HG03432 (cell line): ENCODE data around the gene PRMT7.

Experiments used
- ATAC-seq: cut with Tn5 transposase; IDR thresholded peaks from one replicate; pipeline ENCODE4 v1.9.1; 2021; ENCODE audit warnings: mild to moderate bottlenecking, moderate library complexity; ENCODE audit not compliant: unreplicated experiment

PRMT7 gene

GRCh38 chr16:68300734-68301459, 9.9 kb upstream of the PRMT7 start:
- ATAC-seq, result no peak

DNA sequence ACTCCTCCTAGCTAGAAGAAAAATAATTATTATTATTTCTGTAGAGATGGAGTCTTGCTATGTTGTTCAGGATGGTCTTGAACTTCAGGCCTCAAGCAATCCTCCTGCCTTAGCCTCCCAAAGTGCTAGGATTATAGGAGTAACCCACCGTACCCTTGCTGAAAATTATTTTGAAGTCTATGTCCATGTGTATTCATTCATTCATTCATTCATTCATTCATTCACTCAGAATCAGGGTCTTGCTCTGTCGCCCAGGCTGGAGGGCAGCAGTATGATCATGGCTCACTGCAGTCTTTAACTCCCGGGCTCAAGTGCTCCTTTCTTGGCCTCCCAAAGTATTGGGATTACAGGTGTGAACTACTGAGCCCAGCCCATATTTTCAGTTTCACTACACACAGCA, 4.2 kb upstream of the PRMT7 start:
- no peak for ATAC-seq

DNA sequence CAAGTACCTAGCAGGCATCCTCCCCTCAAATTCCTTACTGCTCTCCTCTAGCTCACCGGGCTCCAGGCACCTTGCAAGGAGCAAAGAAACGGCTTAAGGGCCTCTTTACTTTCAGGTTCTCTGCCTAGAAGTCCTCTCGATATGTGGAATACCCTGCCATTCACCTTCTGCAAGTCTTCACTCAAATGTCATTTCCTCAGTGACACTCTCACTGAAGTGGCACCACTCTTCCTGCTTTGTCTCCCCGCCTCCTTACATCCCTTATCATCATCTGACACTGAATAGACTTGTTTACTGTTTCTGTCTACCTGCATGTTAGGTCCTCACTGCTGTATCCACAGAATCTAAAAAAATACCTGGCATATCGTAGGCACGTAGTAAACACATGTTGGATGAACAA, 1.0 kb upstream of the PRMT7 start:
- no peak for ATAC-seq

- peak; percentile 36 for ATAC-seq
Measured at GRCh38 chr16:68310437-68310773, 414 bp upstream of the PRMT7 start.

- no peak for ATAC-seq
Measured at GRCh38 chr16:68313116-68313515, 2.3 kb downstream of the PRMT7 start.

DNA sequence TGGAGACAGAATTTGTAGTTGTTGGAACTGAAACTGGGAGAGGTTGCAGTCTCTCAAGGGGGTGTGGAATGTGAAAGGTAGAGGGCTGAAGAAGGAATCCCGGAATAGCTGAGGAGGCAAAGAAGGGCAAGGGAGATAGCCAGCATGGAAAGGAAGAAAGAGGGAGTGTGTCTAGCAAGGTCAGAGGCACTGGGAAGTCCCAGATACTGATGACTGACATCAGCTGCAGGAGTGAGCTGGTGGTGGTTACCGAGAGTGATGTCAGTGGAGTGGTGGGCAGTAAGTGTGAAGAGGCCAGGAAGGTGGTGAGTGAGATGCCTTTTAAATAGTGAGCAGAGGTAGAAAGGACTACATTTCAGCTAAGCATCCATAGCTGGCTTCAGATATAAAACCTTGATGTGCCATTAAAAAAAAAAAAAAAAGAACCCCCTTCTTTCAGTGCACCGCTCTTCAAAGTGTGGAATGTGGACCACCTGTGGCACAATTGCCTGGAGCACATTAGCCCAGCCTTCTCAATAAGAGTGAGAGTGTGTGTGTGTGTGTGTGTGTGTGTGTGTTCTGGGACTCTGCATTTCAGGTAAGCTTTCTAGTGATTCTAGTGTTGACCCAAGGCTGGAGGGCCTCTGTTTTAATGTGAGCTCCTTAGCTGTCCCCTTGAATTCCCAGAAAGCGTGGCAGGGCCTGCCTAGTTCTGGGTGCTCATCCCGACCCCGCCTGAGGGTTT, 8.5 kb downstream of the PRMT7 start:
- ATAC-seq, result no peak

DNA sequence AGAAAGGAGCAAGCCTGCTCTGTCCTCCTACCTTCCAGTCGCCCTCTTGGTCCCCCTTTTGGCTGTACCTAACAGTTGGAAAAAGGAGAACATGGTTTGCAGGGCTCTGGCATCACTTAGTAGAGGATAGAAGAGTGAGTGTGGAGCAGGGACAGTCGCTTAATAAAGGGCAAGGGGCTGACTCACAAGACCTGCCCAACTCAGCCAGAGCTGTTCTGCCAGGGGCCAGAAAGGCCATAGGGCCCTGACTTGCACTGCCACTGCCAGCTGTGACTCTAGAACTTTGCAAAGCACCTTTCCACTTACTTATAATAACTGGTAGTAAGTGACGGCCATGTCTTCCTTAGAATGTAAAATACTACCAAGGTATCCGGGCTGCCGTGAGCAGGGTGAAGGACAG, 13.5 kb downstream of the PRMT7 start:
- no peak for ATAC-seq

GRCh38 chr16:68324780-68325357, 14.1 kb downstream of the PRMT7 start:
- ATAC-seq, result no peak

DNA sequence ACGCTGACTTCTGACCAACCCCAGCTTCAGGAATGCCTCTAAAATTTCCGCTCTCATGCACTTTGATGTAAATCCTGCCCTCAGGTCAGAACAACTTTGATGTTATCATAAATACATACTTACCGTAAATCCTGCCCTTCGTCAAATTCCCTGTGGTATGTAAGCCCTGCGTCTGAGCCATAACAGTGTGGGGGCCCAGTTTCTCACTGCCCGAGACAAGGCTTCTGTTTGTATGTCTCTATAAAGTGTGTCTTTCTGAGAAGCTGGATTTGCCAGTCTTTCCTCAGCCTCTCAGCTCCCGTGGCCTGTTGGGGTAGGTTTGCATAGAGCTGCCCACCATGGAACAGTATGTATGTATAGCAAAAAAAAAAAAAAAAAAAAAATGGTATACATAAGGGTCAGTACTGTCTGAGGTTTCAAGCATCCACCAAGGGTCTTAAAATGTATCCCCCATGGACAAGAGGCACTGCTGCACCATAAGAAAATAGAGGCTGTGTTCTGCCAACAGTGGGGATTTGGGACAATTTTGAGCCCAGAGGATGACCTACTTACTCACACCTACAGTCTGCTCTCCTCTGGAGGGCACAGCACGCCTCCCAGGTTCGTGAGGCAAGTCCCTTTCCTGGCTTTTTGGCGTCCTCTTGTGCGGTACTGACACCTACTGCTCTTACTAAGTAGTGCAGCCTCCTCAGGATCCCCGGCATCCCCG, 17.5 kb downstream of the PRMT7 start:
- peak; percentile 78 for ATAC-seq

DNA sequence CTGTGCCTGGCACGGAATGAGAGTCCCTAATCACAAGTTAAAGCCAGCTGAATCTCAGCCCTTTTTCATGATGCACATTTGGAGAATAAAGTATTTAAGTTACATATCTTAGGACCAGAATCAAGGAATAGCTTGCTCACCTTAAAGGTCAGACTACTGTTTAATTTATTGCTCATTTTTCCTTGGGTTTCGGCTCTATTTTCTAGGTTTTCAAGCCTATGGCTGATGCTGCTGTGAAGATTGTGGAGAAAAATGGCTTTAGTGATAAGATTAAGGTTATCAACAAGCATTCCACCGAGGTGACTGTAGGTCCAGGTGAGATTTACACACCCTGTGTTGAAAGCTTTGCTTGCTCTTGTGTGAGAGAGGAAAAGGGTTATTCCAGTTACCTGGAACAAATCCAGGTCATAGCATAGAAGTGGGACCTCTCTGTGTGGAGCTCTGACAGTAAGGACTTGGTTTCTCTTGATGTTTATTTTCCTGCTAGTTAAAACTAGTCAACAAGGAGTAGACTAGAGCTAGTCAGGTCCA, 18.1 kb downstream of the PRMT7 start:
- ATAC-seq, result no peak

DNA sequence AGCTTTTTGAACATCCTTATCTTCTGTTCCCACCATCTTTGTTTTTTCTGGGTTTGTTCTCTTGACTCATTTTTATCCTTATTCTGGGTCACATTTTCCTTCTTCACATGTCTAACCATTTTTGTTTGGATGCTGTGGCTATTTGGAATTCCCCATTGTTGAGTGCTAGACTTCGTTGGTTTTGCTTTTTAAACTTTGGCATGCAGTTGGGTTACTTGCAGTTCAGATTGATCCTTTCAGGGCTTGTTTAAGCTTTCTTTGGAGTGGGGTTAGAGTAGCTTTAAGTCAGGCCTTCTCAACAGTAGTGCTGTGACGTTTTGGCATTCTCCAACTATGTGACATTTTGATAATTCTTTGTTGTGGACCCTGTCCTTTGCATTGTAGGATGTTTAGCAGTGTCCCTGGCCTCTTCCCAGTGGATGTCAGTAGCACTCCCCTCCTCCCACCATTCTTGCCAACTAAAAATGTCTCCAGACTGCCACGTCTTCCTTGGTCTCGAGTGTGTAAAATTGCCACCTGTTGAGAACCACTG, 21.1 kb downstream of the PRMT7 start:
- no peak for ATAC-seq

DNA sequence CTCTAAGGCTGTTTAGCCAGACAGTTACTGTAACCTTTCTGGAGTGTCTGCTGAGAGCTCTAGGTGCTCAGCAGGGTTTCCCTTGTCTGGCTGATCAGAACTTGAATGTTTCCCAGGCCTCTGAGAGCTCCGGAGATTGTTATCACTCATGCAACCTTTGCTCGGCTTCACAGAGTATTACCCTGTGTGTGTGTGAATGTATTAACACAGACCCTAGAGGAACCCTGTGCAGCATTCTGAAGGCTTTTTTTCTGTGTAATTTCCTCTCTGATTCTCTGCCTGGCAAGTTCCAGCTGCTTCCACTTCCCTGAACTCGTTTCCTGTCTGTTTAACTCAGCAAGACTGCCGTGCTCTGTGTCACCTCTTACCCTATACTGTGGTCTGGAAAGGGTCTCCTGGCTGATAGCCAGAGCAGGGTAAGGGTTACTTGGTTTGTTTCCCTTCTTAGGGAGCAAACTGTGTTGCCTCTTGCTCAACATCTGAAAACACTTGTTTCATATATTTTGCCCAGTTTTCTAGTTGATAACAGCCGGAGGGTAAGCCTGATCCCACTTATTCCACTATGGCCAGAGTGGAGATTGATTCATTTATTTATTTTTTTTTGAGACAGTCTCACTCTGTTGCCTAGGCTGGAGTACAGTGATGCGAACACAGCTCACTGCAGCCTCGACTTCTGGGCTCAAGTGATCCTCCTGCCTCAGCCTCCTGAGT, 21.7 kb downstream of the PRMT7 start:
- ATAC-seq, result no peak

DNA sequence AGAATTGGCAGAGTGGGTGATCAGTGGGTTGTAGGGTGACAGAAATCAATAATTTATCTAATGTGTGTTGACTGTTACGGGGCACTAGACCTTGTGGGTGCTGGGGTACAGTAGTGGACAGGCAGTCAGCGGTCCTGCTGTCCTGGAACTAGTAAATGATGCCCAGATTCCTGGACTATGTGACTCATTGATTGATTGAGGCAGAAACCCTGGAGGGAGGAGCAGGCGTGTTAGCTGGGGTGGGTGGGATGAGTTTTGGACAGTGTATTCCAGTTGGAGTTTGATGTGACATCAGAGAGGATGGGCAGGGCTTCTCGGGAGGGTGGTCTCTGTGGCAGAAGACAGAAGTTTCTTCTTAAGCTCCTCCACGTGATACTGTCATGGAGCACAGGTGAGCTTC, 24.4 kb downstream of the PRMT7 start:
- no peak for ATAC-seq

DNA sequence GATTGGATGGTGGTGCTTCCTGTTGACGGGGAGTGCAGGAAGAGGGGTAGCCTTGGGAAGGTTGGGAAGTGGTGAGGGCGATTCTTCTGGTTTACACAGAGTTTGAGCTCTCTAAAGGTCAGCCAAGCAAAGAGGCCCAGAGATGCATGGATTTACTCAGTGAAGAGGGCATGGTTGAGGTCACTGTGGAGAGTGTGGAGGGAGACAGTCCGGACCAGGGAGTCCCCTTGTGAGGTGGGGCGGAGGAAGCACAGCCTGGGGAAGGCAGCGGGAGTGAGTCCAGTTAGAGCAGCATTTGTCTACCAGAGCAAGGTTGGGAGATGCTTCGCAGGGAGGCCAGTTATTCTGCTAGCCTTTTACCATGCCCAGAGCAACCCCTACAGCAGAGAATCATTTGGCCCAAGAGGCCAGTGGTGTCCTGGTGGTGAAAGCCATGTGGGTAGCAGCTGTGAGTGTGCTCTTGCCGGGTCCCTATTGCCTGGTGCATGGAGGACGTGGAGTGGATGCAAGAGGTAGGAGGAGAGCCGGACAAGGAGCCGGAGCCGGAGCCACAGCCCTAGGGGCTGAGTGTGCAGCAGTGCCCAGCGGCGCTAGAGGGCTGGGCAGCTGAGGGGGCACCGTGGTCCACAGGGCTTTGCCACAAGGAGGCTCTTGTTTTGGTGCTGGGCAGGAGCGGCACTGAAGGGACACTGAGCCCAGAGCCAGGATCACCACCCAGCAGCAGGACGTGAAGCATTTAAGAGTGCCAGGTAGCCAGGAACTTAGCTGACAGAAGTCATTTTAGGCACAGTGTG, 27.7 kb downstream of the PRMT7 start:
- no peak for ATAC-seq

DNA sequence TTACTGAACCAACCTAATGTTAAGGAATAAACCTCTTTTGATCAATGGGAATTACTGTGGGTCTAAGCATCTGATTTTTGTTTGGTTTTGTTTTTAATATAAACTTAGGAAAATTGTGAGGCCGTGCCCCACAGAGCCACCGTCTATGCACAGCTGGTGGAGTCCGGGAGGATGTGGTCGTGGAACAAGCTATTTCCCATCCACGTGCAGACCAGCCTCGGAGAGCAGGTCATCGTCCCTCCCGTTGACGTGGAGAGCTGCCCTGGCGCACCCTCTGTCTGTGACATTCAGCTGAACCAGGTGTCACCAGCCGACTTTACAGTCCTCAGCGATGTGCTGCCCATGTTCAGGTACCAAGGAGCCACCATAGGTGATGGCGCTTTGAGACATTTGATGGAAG, 28.4 kb downstream of the PRMT7 start:
- no peak for ATAC-seq

DNA sequence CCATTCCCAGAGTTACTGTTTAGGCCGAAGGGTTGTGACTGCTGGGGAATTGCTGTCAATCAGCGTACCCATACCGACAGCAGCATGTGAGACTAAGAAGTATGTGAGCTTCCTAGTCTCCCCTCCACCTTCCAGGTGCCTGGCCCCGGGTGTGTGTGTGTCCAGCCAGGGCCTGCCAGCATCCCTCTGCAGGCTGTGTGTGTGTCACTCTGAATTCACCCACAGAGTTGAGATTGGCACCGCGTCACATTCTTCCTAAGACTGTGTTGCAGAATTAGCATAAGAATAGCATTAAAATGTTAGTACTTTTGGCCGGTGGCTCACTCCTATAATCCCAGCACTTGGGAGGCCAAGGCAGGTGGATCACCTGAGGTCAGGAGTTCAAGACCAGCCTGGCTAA, 31.8 kb downstream of the PRMT7 start:
- no peak for ATAC-seq

GRCh38 chr16:68343137-68343536, 32.3 kb downstream of the PRMT7 start:
- no peak for ATAC-seq

GRCh38 chr16:68344252-68344651, 33.4 kb downstream of the PRMT7 start:
- no peak for ATAC-seq

GRCh38 chr16:68345351-68345810, 34.6 kb downstream of the PRMT7 start:
- no peak for ATAC-seq
